AG04449 (cell line): ENCODE measurements around the gene ZNF98.

Source experiments
- CTCF ChIA-PET: fragments of 350-600 bp; formaldehyde crosslinking; extraction: SDS; loops from one replicate; lab custom pipeline; 2021; ENCODE audit warnings: antibody characterized with exemption; lab: Yijun Ruan, JAX
- POLR2A ChIA-PET: fragments of 400-600, 350-600 bp; formaldehyde crosslinking; extraction: SDS; loops from one replicate; lab custom pipeline; 2020; ENCODE audit warnings: antibody characterized with exemption, inconsistent platforms; lab: Yijun Ruan, JAX
- DNase-seq: peaks from one replicate; pipeline ENCODE4 v3.0.0-alpha.2; 2010; ENCODE audit warnings: low read depth, low spot score
- H3K4me3 ChIP-seq: 2 replicates; pipeline ENCODE4 v1.5.1; 2011; ENCODE audit warnings: low read depth, mild to moderate bottlenecking, control low read depth, low read length
- CTCF ChIP-seq: IDR thresholded peaks from one replicate; pipeline ENCODE4 v1.5.1; 2011; ENCODE audit warnings: mild to moderate bottlenecking, moderate library complexity, low read length, control low read depth, inconsistent platforms; ENCODE audit not compliant: insufficient read depth; ENCODE audit errors: missing control alignments

ZNF98 gene

GRCh38 chr19:22422211-22422610, at the start of gene ZNF98:
Gene ZNF98 (minus strand): TSS chr19:22422346. CDS start chr19:22422224, 122 bp downstream.
- no peak within 1 kb of the TSS for H3K4me3 ChIP-seq
- DNase-seq = no peak
- ChIA-PET CTCF (no interaction called here), POLR2A (no interaction called here)
- TF ChIP-seq CTCF = no peak

- POLR2A ChIA-PET = no interaction called here
- no peak for TF ChIP-seq CTCF
- DNase-seq = no peak
- CTCF ChIA-PET = no interaction called here
- H3K4me3 ChIP-seq = no peak overlapping the region
Observed at GRCh38 chr19:22446605-22447004, 24.5 kb upstream of the ZNF98 start.

GRCh38 chr19:22438011-22438410, 15.9 kb upstream of the ZNF98 start:
- TF ChIP-seq CTCF = no peak
- no peak for DNase-seq
- H3K4me3 ChIP-seq = no peak overlapping the region
- POLR2A ChIA-PET = no interaction called here
- CTCF ChIA-PET = no interaction called here

GRCh38 chr19:22427960-22428913, 6.1 kb upstream of the ZNF98 start:
- DNase-seq = no peak
- POLR2A ChIA-PET = no interaction called here
- CTCF ChIA-PET = no interaction called here
- no peak for TF ChIP-seq CTCF
- H3K4me3 ChIP-seq = no peak overlapping the region

DNA sequence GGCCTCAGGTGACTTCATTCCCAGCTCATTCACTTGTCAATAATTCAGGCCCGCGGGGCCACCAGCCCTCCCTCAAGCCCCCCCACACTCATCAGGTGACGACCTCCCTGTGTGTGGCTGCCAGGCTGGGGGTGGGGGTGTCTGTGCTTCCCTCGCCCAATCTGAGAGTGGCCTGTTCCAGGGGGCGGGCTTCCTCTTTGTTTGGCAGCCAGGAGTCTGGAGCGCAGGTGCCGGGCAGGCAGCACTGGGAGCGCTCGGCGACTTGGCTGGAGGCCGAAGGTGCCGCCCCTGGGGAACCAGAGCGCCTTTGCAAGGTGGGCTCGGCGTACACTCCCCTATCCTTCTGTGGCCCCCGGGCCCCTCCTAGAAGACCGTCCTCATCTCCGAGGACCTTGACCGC, 5.4 kb upstream of the ZNF98 start:
- ChIA-PET POLR2A (no interaction called here), CTCF (no interaction called here)
- TF ChIP-seq CTCF = no peak
- no peak for DNase-seq
- no peak overlapping the region for H3K4me3 ChIP-seq

GRCh38 chr19:22426901-22427300, 4.8 kb upstream of the ZNF98 start:
- no peak overlapping the region for H3K4me3 ChIP-seq
- no peak for DNase-seq
- CTCF ChIA-PET = no interaction called here
- POLR2A ChIA-PET = no interaction called here
- no peak for TF ChIP-seq CTCF
